Measurements from ENCODE around the gene CRYGS.

Gene CRYGS

DNA sequence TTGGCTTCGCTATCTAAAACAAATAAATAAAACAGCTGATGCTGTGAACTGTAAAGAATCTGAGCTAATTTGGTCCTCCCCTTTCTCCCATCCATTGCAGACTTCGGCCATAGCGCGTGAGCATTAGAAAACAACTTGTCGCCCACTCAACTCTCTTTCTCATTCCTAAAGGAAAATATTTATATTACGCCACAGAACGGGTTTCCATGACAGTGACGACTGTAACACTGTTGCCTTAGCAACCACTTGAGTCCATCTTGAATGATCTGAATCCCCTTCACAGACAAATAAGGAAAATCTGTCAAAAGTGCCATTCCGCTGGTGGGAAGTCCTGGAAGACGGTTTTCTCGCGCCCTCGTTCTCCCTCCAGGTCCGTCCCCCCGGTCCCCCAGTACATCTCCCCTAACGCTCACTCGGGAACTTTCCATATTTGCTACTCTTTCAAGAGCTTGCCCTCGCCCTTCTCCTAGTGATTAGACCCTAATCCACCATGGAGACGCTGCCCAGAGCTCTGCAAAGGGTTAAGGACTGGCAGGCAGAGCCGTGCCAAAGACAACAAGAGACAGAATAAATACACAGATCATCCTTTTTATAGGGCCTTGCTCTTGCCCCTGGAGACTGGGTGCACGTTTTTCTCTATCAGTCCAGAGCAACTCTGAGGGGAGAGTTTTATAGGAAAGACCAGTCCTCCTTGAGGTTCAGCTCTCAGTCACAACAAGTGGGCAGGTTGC, 50.5 kb downstream of the CRYGS start:
- Histone ChIP-seq H4K20me1 (ENCODE audit: control insufficient read depth, insufficient read depth, low read depth, low read length) (no peaks in the 10 kb centered on the region), H3K4me2 (ENCODE audit: low read length) (no peak overlapping the region), H3K79me2 (ENCODE audit: control insufficient read depth, low read length) (no peaks in the 10 kb centered on the region), H3K36me3 (ENCODE audit: control insufficient read depth, low read length) (no peaks in the 10 kb centered on the region), H3F3A (ENCODE audit: control insufficient read depth, insufficient read depth) (no peaks in the 10 kb centered on the region), H3K9me3 (ENCODE audit: control insufficient read depth, insufficient read depth, low read length) (no peaks in the 10 kb centered on the region), H3K27me3 (ENCODE audit: control insufficient read depth, low read length) (peaks cover 17% of the 10 kb centered on the region; the same call in 1 of the 2 replicates), H3K4me3 (ENCODE audit: low read length) (no peak overlapping the region), H3K4me1 (ENCODE audit: control insufficient read depth, low read length) (no peaks in the 10 kb centered on the region), H3K9me2 (replicated peaks; ENCODE audit: control insufficient read depth, low read length) (no peaks in the 10 kb centered on the region), H3K27ac (ENCODE audit: low read depth, low read length) (no peak overlapping the region)
- TF ChIP-seq, protein P1, sequence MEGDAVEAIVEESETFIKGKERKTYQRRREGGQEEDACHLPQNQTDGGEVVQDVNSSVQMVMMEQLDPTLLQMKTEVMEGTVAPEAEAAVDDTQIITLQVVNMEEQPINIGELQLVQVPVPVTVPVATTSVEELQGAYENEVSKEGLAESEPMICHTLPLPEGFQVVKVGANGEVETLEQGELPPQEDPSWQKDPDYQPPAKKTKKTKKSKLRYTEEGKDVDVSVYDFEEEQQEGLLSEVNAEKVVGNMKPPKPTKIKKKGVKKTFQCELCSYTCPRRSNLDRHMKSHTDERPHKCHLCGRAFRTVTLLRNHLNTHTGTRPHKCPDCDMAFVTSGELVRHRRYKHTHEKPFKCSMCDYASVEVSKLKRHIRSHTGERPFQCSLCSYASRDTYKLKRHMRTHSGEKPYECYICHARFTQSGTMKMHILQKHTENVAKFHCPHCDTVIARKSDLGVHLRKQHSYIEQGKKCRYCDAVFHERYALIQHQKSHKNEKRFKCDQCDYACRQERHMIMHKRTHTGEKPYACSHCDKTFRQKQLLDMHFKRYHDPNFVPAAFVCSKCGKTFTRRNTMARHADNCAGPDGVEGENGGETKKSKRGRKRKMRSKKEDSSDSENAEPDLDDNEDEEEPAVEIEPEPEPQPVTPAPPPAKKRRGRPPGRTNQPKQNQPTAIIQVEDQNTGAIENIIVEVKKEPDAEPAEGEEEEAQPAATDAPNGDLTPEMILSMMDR (IDR thresholded peaks at IDR 0.05; ENCODE audit: low read depth, low read length, poor library complexity, severe bottlenecking): no peak
- TF ChIP-seq EZH2phosphoT487 (IDR thresholded peaks at IDR 0.05; ENCODE audit: borderline replicate concordance, low read length): no peak

GRCh38 chr3:186492385-186492984, 51.7 kb downstream of the CRYGS start:
- Histone ChIP-seq H3K27me3 (ENCODE audit: control insufficient read depth, low read length) (peaks cover 17% of the 10 kb centered on the region; the same call in 1 of the 2 replicates), H3K4me1 (ENCODE audit: control insufficient read depth, low read length) (no peaks in the 10 kb centered on the region), H3K36me3 (ENCODE audit: control insufficient read depth, low read length) (no peaks in the 10 kb centered on the region), H3K4me2 (ENCODE audit: low read length) (no peak overlapping the region), H3K9me3 (ENCODE audit: control insufficient read depth, insufficient read depth, low read length) (no peaks in the 10 kb centered on the region), H3K4me3 (ENCODE audit: low read length) (no peak overlapping the region), H3K79me2 (ENCODE audit: control insufficient read depth, low read length) (no peaks in the 10 kb centered on the region), H3K9me2 (replicated peaks; ENCODE audit: control insufficient read depth, low read length) (no peaks in the 10 kb centered on the region), H3K27ac (ENCODE audit: low read depth, low read length) (no peak overlapping the region), H4K20me1 (ENCODE audit: control insufficient read depth, insufficient read depth, low read depth, low read length) (no peaks in the 10 kb centered on the region), H3F3A (ENCODE audit: control insufficient read depth, insufficient read depth) (no peaks in the 10 kb centered on the region)
- TF ChIP-seq, protein P1 (IDR thresholded peaks at IDR 0.05; ENCODE audit: low read depth, low read length, poor library complexity, severe bottlenecking): no peak
- no peak for TF ChIP-seq EZH2phosphoT487 (IDR thresholded peaks at IDR 0.05; ENCODE audit: borderline replicate concordance, low read length)

DNA sequence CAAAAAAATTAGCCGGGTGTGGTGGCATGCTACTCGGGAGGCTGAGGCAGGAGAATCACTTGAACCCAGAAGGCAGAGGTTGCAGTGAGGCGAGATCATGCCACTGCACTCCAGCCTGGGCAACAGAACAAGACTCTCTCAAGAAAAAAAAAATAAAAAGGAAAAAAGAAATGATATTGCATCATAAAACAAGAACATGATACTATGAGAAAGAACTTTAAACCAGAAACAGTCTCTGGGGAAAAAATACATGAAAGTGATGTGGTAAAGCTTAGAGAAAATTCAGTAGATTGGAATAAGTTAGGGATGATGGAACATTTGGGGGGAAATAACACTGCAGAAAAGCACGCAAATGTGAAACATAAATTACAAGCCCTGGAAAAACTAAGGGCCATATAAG, 54.7 kb downstream of the CRYGS start:
- Histone ChIP-seq H3K27me3 (ENCODE audit: control insufficient read depth, low read length) (peaks cover 14% of the 10 kb centered on the region; the same call in 1 of the 2 replicates), H3K9me2 (replicated peaks; ENCODE audit: control insufficient read depth, low read length) (no peaks in the 10 kb centered on the region), H3K4me1 (ENCODE audit: control insufficient read depth, low read length) (no peaks in the 10 kb centered on the region), H3K4me2 (ENCODE audit: low read length) (no peak overlapping the region), H3K9me3 (ENCODE audit: control insufficient read depth, insufficient read depth, low read length) (no peaks in the 10 kb centered on the region), H3K4me3 (ENCODE audit: low read length) (no peak overlapping the region), H4K20me1 (ENCODE audit: control insufficient read depth, insufficient read depth, low read depth, low read length) (no peaks in the 10 kb centered on the region), H3K27ac (ENCODE audit: low read depth, low read length) (no peak overlapping the region), H3K36me3 (ENCODE audit: control insufficient read depth, low read length) (no peaks in the 10 kb centered on the region), H3F3A (ENCODE audit: control insufficient read depth, insufficient read depth) (no peaks in the 10 kb centered on the region), H3K79me2 (ENCODE audit: control insufficient read depth, low read length) (no peaks in the 10 kb centered on the region)
- TF ChIP-seq, protein P1 (IDR thresholded peaks at IDR 0.05; ENCODE audit: low read depth, low read length, poor library complexity, severe bottlenecking): no peak
- no peak for TF ChIP-seq EZH2phosphoT487 (IDR thresholded peaks at IDR 0.05; ENCODE audit: borderline replicate concordance, low read length)
